ENCODE measurements around the gene THOP1.

- TF ChIP-seq CTCF (IDR thresholded peaks at IDR 0.05; ENCODE audit: low read depth, low read length), result no peak
- no peak for TF ChIP-seq MAX (IDR thresholded peaks at IDR 0.05; ENCODE audit: low read depth, low read length)
- TF ChIP-seq POLR2A (IDR thresholded peaks at IDR 0.05; ENCODE audit: extremely low read depth, insufficient read length), result no peak
Measured at GRCh38 chr19:2774083-2774679, 11.1 kb upstream of the THOP1 start.

Data from NB4 (cell line).